ENCODE results near the gene DHDH. TPM values are rescaled to one million over a fixed set of nuclear protein-coding genes. Genes with fewer than 3 reads are reported as not detected.

Gene DHDH
- total RNA-seq, 1 experiment from 2014 or later, result 3.3 TPM

DNA sequence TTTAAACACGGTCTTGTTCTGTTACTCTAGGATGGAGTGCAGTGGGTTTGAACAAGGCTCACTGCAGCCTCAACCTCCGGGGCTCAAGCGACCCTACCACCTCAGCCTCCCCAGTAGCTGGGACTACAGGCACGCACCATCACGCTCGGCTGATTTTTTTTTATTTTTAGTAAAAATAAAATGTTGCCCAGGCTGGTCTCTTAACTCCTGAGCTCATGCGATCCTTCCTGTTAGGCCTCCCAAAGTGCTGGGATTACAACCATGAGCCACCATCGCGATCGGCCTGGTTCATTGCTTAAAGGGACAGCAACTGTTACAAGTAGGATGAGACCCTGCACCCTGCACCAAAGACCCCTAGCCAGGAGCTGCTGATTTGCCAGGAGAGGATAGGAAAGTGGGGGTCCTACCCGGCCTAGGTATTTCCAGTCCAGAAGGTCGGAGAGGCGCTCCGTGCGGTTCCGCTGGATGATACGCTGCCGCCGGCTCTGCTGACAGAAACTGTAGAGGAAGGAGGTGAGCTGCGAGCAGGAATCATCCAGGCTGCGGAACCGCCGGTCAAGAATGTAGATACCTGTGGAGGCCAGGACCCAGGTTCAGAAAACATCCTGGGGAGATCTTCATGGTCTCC, 36.8 kb downstream of the DHDH start:
- H3K27me3 ChIP-seq (replicated peaks; ENCODE audit: control insufficient read depth, insufficient read depth, low read length), result no peaks in the 10 kb centered on the region
- Mint-ChIP-seq H3K27me3 (ENCODE audit: insufficient read depth, unreplicated experiment) (no peaks in the 10 kb centered on the region), H3K36me3 (ENCODE audit: insufficient read depth, unreplicated experiment) (peaks cover 75% of the 10 kb centered on the region), H3K4me3 (ENCODE audit: unreplicated experiment) (no peak overlapping the region), H3K9me3 (ENCODE audit: unreplicated experiment) (no peaks in the 10 kb centered on the region), H3K27ac (ENCODE audit: unreplicated experiment) (no peak overlapping the region), H3K4me1 (ENCODE audit: low read depth, unreplicated experiment) (peaks cover 6% of the 10 kb centered on the region)
- H3K4me3 ChIP-seq (ENCODE audit: low read depth, low read length), result no peak overlapping the region
- ChIA-PET POLR2A (interaction anchor here (0.7 to 1.2 kb wide), 5 partner anchors 8 to 98 kb away, joined by 3 to 5 read pairs (median 3); partner anchors contain the start of genes NUCB1 and PPP1R15A), CTCF (interaction anchor here (0.6 to 1.8 kb wide), 20 partner anchors 8 to 274 kb away, joined by 3 to 18 read pairs (median 4); partner anchors contain the start of genes DHDH, GYS1, NUCB1 and RUVBL2)
- TF ChIP-seq, protein P1, sequence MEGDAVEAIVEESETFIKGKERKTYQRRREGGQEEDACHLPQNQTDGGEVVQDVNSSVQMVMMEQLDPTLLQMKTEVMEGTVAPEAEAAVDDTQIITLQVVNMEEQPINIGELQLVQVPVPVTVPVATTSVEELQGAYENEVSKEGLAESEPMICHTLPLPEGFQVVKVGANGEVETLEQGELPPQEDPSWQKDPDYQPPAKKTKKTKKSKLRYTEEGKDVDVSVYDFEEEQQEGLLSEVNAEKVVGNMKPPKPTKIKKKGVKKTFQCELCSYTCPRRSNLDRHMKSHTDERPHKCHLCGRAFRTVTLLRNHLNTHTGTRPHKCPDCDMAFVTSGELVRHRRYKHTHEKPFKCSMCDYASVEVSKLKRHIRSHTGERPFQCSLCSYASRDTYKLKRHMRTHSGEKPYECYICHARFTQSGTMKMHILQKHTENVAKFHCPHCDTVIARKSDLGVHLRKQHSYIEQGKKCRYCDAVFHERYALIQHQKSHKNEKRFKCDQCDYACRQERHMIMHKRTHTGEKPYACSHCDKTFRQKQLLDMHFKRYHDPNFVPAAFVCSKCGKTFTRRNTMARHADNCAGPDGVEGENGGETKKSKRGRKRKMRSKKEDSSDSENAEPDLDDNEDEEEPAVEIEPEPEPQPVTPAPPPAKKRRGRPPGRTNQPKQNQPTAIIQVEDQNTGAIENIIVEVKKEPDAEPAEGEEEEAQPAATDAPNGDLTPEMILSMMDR (IDR thresholded peaks at IDR 0.05; ENCODE audit: insufficient read depth in 1 of 2, low read depth in 1 of 2, low read length in 1 of 2, severe bottlenecking in 1 of 2, unreplicated experiment in 1 of 2), result no peak
- H3K36me3 ChIP-seq (ENCODE audit: control insufficient read depth, insufficient read depth, low read length), result peaks cover 17% of the 10 kb centered on the region
- intact Hi-C loops (cut with micrococcal nuclease; ENCODE audit: unreplicated experiment), result loop anchor here (2.0 kb wide), 1 partner anchor 175 kb away; no protein-coding TSS in a partner anchor
- BruUV-seq (replicated peaks), result no TSS peak
- H3K9me3 ChIP-seq, result 0 out of 2 replicates have a peak, but pooled peaks cover 3% of the 10 kb centered on the region
- no peak for DNase-seq
- H3K4me1 ChIP-seq, result peaks cover 12% of the 10 kb centered on the region

DNA sequence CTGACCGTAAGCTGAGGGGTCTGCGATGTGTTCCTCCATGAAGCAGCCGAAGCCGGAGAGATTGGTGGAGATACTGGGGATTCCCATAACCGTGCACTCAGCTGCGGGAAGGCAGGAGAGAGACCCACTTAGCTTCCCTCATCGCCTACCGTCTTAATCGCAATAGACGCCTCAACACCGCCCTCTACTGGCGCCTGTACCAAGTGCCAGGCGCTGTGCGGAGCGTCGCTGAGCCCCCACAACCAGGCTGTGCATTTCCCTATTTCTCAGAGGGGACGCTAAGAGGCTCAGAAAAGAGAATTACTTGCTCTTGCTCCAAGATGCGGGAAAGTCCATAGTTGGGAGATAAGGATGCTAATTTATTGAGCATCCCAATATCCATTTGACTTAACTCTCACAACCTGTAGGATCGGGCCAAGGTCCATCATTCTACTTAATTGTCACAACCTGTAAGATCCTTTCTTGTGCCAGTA, 37.5 kb downstream of the DHDH start:
- BruUV-seq (replicated peaks), result no TSS peak
- Histone ChIP-seq H3K9me3 (0 out of 2 replicates have a peak, but pooled peaks cover 3% of the 10 kb centered on the region), H3K36me3 (ENCODE audit: control insufficient read depth, insufficient read depth, low read length) (peaks cover 15% of the 10 kb centered on the region), H3K27me3 (replicated peaks; ENCODE audit: control insufficient read depth, insufficient read depth, low read length) (no peaks in the 10 kb centered on the region), H3K4me1 (peaks cover 12% of the 10 kb centered on the region), H3K4me3 (ENCODE audit: low read depth, low read length) (no peak overlapping the region)
- Mint-ChIP-seq H3K27ac (ENCODE audit: unreplicated experiment) (no peak overlapping the region), H3K9me3 (ENCODE audit: unreplicated experiment) (no peaks in the 10 kb centered on the region), H3K27me3 (ENCODE audit: insufficient read depth, unreplicated experiment) (no peaks in the 10 kb centered on the region), H3K4me1 (ENCODE audit: low read depth, unreplicated experiment) (peaks cover 6% of the 10 kb centered on the region), H3K36me3 (ENCODE audit: insufficient read depth, unreplicated experiment) (peaks cover 69% of the 10 kb centered on the region), H3K4me3 (ENCODE audit: unreplicated experiment) (no peak overlapping the region)
- TF ChIP-seq, protein P1 (IDR thresholded peaks at IDR 0.05; ENCODE audit: insufficient read depth in 1 of 2, low read depth in 1 of 2, low read length in 1 of 2, severe bottlenecking in 1 of 2, unreplicated experiment in 1 of 2), result peak; percentile 81 to 88
- intact Hi-C loops (cut with micrococcal nuclease; ENCODE audit: unreplicated experiment), result loop anchor here (2.0 kb wide), 1 partner anchor 176 kb away; no protein-coding TSS in a partner anchor
- ChIA-PET POLR2A (interaction anchor here (0.7 to 1.2 kb wide), 5 partner anchors 8 to 99 kb away, joined by 3 to 5 read pairs (median 3); partner anchors contain the start of genes NUCB1 and PPP1R15A), CTCF (interaction anchor here (0.6 to 1.8 kb wide), 20 partner anchors 9 to 274 kb away, joined by 3 to 18 read pairs (median 4); partner anchors contain the start of genes DHDH, GYS1, NUCB1 and RUVBL2)
- peak; percentile 73 to 79 for DNase-seq
